B cell (primary cell): Measurements from ENCODE around the gene ARL6IP1. TPM values are rescaled to one million over a fixed set of nuclear protein-coding genes. Genes with fewer than 3 reads are reported as not detected.
"Not testable (repeated sequence)": the region's sequence is repeated elsewhere in the genome, so short reads cannot be mapped to it uniquely, and the experiment has no call there.

ENCODE experiments used
- ATAC-seq: fragments of 200-7000 bp; cut with Tn5 transposase; one replicate; pipeline ENCODE4 v1.10.0; 2021; ENCODE audit warnings: low read depth, mild to moderate bottlenecking, moderate number of reproducible peaks, moderate library complexity
- CTCF ChIA-PET: fragments of 350-600 bp; sonication (Branson Sonifier 250); formaldehyde crosslinking; loops from one replicate; lab custom pipeline; 2021; ENCODE audit warnings: antibody characterized with exemption, inconsistent platforms; lab: Charles Lee
- POLR2A ChIA-PET: fragments of 350-600 bp; sonication (Branson Sonifier 250); formaldehyde crosslinking; loops from one replicate; lab custom pipeline; 2021; ENCODE audit warnings: antibody characterized with exemption; lab: Charles Lee
- DNase-seq: peaks from one replicate; pipeline ENCODE4 v3.0.0; 2013
- H2AFZ ChIP-seq: 2 replicates; pipeline ENCODE4 v1.6.1; 2012; ENCODE audit warnings: mild to moderate bottlenecking, low read depth, low read length; ENCODE audit not compliant: insufficient read depth, poor library complexity, severe bottlenecking
- H3K27ac ChIP-seq, 2 donors: 1 replicate in 1 of 2; 2 replicates in 1 of 2; pipeline ENCODE4 v1.5.1; 2012 to 2013; ENCODE audit warnings: low read length in 2 of 2, mild to moderate bottlenecking in 2 of 2, moderate library complexity in 1 of 2
- H3K27me3 ChIP-seq, 4 experiments: fragments of 200-600 bp in 1 of 4; sonication (generic) in 1 of 4; replicated peaks in 1 of 4; 1 replicate in 2 of 4; 2 replicates in 2 of 4; pipeline versions ENCODE4 v1.6.1 to v1.7.0; 2013 to 2016; ENCODE audit warnings: low read length in 3 of 4, mild to moderate bottlenecking in 2 of 4, mixed read lengths in 1 of 4, moderate library complexity in 1 of 4; ENCODE audit not compliant: insufficient read depth in 4 of 4, control insufficient read depth in 3 of 4; ENCODE audit errors: control extremely low read depth in 1 of 4
- H3K36me3 ChIP-seq, 2 experiments: replicated peaks in 1 of 2; 1 replicate in 1 of 2; 2 replicates in 1 of 2; pipeline versions ENCODE4 v1.6.1 to v1.7.1; 2013; ENCODE audit warnings: low read length in 1 of 2; ENCODE audit not compliant: insufficient read depth in 2 of 2, control insufficient read depth in 1 of 2; ENCODE audit errors: control extremely low read depth in 1 of 2, extremely low read depth in 1 of 2
- H3K4me1 ChIP-seq, 2 donors: fragments of 200-600 bp in 1 of 2; sonication (generic) in 1 of 2; 1 replicate in 1 of 2; 2 replicates in 1 of 2; pipeline versions ENCODE4 v1.5.1 to v1.6.1; 2013 to 2017; ENCODE audit warnings: low read length in 2 of 2; ENCODE audit not compliant: control insufficient read depth in 2 of 2, insufficient read depth in 2 of 2
- H3K4me2 ChIP-seq: replicated peaks from 2 replicates; pipeline ENCODE3; 2012; ENCODE audit warnings: mild to moderate bottlenecking, low read depth, low read length; ENCODE audit not compliant: poor library complexity, severe bottlenecking
- H3K4me3 ChIP-seq, 5 experiments: fragments of 200-600 bp in 1 of 5; sonication (generic) in 1 of 5; 1 replicate in 3 of 5; 2 replicates in 2 of 5; pipeline versions ENCODE4 v1.5.1 to v1.7.0; 2011 to 2016; ENCODE audit warnings: low read length in 4 of 5, mild to moderate bottlenecking in 4 of 5, low read depth in 2 of 5, control low read depth in 1 of 5, moderate library complexity in 1 of 5; ENCODE audit not compliant: insufficient read depth in 1 of 5; ENCODE audit errors: control extremely low read depth in 1 of 5, extremely low read depth in 1 of 5
- H3K79me2 ChIP-seq: fragments of 200-600 bp; sonication (generic); one replicate; pipeline ENCODE4 v1.6.0; 2016; ENCODE audit warnings: low read length; ENCODE audit not compliant: control insufficient read depth, insufficient read depth
- H3K9ac ChIP-seq: fragments of 200-600 bp; sonication (generic); 2 replicates; pipeline ENCODE4 v1.6.1; 2017; ENCODE audit warnings: mild to moderate bottlenecking, low read length, moderate library complexity
- H3K9me3 ChIP-seq, 3 donors: one replicate each; pipeline versions ENCODE4 v1.6.1 to v1.7.1; 2013; ENCODE audit warnings: low read length in 2 of 3; ENCODE audit not compliant: control insufficient read depth in 2 of 3, insufficient read depth in 1 of 3; ENCODE audit errors: control extremely low read depth in 1 of 3
- H4K20me1 ChIP-seq: 2 replicates; pipeline ENCODE4 v1.6.0; 2012; ENCODE audit warnings: mild to moderate bottlenecking, low read length; ENCODE audit not compliant: insufficient read depth, control insufficient read depth, poor library complexity, severe bottlenecking
- H3K27ac Mint-ChIP-seq: one replicate; pipeline ENCODE4 v1.8.0; 2021; ENCODE audit warnings: mixed read lengths
- H3K27me3 Mint-ChIP-seq: one replicate; pipeline ENCODE4 v1.8.0; 2021; ENCODE audit warnings: mixed read lengths
- H3K4me1 Mint-ChIP-seq: one replicate; pipeline ENCODE4 v1.8.0; 2021; ENCODE audit warnings: mixed read lengths
- H3K4me3 Mint-ChIP-seq: one replicate; pipeline ENCODE4 v1.8.0; 2021; ENCODE audit warnings: mixed read lengths
- H3K9me3 Mint-ChIP-seq: one replicate; pipeline ENCODE4 v1.8.0; 2022; ENCODE audit warnings: mixed read lengths; ENCODE audit not compliant: insufficient read depth
- WGBS: methylation state at CpG from one replicate; pipeline ENCODE4 v1.1.5; 2013; ENCODE audit warnings: missing lambda C conversion rate; ENCODE audit not compliant: insufficient coverage; 5-methylcytosine and 5-hydroxymethylcytosine counted together
- intact Hi-C: fragments of 100-400 bp; cut with micrococcal nuclease; formaldehyde crosslinking; loops from one replicate; pipeline ENCODE4 v1.10.0; 2022
- polyA plus RNA-seq: library from polyadenylated mRNA; depleted of rRNA; stranded (reverse); fragments of >200 nt; gene quantifications from 2 replicates; pipeline ENCODE4 v1.2.3, GENCODE V29; 2012
- total RNA-seq, 2 donors: library from RNA; stranded (reverse); fragments of 120-200 nt in 1 of 2; gene quantifications; 1 replicate in 1 of 2; 2 replicates in 1 of 2; pipeline versions ENCODE4 v1.2.3 to v1.2.4, GENCODE V29; 2013 to 2022

ARL6IP1 gene
- total and polyA plus RNA-seq, 2 donors (not counting 1 experiment from before 2014, with no cell fraction given), result 52.0 to 109 TPM

- POLR2A ChIA-PET, H3K4me3 ChIP-seq, H3K4me2 ChIP-seq, H3K9me3 Mint-ChIP-seq, H3K36me3 ChIP-seq, ATAC-seq, H3K9me3 ChIP-seq, CTCF ChIA-PET, H3K79me2 ChIP-seq, H3K4me3 Mint-ChIP-seq, H3K27me3 Mint-ChIP-seq, H3K4me1 Mint-ChIP-seq, H3K27me3 ChIP-seq, H3K27ac Mint-ChIP-seq, H3K9ac ChIP-seq, DNase-seq, H2AFZ ChIP-seq, H3K27ac ChIP-seq, intact Hi-C loops, H3K4me1 ChIP-seq, H4K20me1 ChIP-seq: not testable (repeated sequence)
- WGBS, result no CpG with 5 or more reads among the region's 8 CpGs
Observed at GRCh38 chr16:18742870-18743269, 58.5 kb downstream of the ARL6IP1 start.

Other genes with a start within 250 kb of the ARL6IP1 start
- 41.2 and 44.2 TPM in 2 replicates for gene NOMO2, start 239.5 kb downstream of the ARL6IP1 start, total RNA-seq
- gene NOMO2, start 239.5 kb downstream of the ARL6IP1 start, polyA plus RNA-seq, result 47.2 and 50.8 TPM in 2 replicates
- 2,146 and 2,321 TPM in 2 replicates for gene RPS15A, start 11.2 kb downstream of the ARL6IP1 start, total RNA-seq
- 4,835 and 5,957 TPM in 2 replicates for gene RPS15A, start 11.2 kb downstream of the ARL6IP1 start, polyA plus RNA-seq
- 256 and 271 TPM in 2 replicates for gene SMG1, start 124.9 kb upstream of the ARL6IP1 start, total RNA-seq
- 23.2 and 33.9 TPM in 2 replicates for gene SMG1, start 124.9 kb upstream of the ARL6IP1 start, polyA plus RNA-seq
- gene TMC7, start 182.4 kb upstream of the ARL6IP1 start, total RNA-seq, result not detected in 2 replicates
- gene TMC7, start 182.4 kb upstream of the ARL6IP1 start, polyA plus RNA-seq, result 0.04 TPM in 1 of 2 replicates, not detected in the other